Ureter (tissue), 1 donor: ENCODE measurements around the gene GADD45A. TPM values are rescaled to one million over a fixed set of nuclear protein-coding genes. Genes with fewer than 3 reads are reported as not detected.
"Not testable (repeated sequence)": the region's sequence is repeated elsewhere in the genome, so short reads cannot be mapped to it uniquely, and the experiment has no call there.

Experiments
- DNase-seq: peaks from one replicate; pipeline ENCODE4 v3.0.0-alpha.2; 2020; ENCODE audit warnings: low spot score
- total RNA-seq: library from RNA; stranded (reverse); gene quantifications from one replicate; pipeline ENCODE4 v1.2.4, GENCODE V29; 2023
- donor health status: DM: yes; HTN: yes; CAD: no.

Gene GADD45A, protein sequence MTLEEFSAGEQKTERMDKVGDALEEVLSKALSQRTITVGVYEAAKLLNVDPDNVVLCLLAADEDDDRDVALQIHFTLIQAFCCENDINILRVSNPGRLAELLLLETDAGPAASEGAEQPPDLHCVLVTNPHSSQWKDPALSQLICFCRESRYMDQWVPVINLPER
- 50.8 TPM for total RNA-seq

DNA sequence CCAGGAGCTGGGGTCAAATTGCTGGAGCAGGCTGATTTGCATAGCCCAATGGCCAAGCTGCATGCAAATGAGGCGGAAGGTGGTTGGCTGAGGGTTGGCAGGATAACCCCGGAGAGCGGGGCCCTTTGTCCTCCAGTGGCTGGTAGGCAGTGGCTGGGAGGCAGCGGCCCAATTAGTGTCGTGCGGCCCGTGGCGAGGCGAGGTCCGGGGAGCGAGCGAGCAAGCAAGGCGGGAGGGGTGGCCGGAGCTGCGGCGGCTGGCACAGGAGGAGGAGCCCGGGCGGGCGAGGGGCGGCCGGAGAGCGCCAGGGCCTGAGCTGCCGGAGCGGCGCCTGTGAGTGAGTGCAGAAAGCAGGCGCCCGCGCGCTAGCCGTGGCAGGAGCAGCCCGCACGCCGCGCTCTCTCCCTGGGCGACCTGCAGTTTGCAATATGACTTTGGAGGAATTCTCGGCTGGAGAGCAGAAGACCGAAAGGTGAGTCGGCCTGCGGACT is at the start of gene GADD45A:
Gene GADD45A (plus strand): TSS at position 135 of the 491 bp plus-strand sequence. CDS start 294 bp downstream, at position 429.
- DNase-seq, result peak; percentile 99

DNA sequence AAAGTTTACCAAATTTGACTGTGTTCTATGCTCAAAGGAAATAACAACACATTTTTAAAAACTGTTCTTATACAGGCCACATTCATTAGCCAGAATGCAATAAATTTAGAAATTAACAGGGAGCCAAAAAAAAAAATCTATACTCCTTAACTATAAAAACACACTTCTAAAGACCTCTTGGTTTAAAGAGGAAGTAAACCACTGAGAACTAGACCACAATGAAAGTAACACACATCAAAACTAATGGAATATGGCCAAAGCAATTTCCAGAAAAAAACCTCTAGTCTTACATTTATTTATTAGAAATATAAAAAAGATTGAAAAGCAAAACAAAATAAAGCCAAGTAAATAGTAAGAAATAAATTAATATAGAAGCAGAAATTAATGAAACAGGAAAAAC is 48.9 kb upstream of the GADD45A start:
- no peak for DNase-seq

DNA sequence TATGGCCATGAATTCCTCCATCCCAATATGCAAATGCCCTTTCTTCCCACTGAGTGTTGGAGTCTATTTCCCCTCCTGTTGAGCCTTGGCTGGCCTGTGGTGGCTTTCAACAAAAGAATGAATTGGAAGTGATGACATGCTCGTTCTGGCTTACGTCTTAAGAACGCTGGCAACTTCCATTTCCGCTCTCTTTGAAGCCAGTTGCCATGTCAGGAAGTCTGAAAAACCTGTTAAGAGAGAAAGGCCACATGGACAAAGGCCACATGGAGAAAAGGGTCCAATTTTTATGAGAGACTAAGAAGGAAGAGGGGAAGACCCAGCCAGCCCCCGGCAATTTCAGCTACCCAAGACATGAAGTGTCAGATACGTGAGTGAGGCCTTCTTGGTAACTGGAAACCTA is 45.6 kb upstream of the GADD45A start:
- DNase-seq, result no peak

DNA sequence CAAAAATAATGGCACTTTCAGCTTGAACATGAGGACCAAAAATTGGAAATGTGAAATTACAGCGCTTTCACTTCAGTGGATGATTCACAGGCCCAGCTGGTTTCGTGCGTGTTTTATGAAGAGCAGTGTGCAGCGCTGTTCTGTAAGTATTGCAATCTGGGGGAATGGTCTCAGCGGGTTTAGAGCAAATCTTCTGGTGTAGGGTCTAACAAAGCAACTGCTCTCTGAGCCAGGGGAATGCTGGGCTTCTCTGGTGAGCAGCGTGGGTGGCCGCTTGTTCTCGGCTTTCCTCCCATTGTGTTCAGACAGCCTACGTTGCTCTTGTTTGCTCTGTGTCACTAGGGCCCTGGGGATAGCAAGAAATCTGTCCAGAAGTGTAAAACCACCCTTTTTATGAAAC is 42.4 kb upstream of the GADD45A start:
- DNase-seq, result no peak

DNA sequence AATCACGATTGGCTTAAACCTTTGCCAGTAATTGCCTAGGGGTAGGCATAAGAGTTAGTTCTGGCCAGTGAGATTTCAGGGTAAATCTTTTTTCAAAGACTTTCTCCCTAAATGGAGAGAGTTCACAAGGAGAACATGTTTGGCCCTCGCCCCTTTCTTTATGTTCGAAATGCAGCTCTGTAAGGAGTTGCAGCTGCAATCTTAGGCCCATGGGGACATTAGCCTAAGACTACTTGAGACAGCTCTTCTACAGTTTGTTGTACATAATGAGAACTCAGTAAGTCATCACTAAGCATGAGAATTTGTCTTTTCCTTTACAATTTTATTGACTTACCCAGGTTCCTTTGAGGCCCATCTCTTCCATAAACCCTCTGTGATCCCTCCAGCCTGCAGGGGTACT is 40.4 kb upstream of the GADD45A start:
- DNase-seq, result no peak

DNA sequence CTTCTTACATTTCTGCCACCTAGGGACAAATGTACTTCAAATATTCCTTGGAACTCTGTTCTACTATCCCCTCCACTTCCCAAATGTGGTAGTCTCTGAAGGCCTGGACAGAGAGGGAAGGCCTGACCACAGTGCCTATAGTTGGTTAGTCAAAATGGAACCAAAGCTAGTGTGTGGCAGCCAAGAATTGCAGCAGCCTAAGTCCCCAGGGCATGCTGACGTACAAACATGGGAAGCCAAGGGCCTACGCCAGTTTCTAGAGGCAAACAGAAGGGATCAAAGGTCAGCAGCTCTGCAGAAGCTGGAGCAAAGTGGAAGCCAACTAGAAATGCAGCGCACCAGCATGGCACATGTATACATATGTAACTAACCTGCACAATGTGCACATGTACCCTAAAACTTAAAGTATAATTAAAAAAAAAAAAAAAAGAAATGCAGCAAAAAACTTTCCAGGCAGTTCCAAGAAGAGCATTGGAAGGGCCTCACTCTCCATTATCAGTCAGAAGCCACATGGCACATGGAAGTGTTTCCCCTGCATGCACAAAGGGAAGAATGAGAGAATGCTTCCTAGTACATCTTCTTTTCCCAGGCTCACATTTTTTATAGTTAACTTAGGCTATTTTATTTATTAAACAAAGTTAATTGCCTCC is 39.4 kb upstream of the GADD45A start:
- DNase-seq, result no peak

DNA sequence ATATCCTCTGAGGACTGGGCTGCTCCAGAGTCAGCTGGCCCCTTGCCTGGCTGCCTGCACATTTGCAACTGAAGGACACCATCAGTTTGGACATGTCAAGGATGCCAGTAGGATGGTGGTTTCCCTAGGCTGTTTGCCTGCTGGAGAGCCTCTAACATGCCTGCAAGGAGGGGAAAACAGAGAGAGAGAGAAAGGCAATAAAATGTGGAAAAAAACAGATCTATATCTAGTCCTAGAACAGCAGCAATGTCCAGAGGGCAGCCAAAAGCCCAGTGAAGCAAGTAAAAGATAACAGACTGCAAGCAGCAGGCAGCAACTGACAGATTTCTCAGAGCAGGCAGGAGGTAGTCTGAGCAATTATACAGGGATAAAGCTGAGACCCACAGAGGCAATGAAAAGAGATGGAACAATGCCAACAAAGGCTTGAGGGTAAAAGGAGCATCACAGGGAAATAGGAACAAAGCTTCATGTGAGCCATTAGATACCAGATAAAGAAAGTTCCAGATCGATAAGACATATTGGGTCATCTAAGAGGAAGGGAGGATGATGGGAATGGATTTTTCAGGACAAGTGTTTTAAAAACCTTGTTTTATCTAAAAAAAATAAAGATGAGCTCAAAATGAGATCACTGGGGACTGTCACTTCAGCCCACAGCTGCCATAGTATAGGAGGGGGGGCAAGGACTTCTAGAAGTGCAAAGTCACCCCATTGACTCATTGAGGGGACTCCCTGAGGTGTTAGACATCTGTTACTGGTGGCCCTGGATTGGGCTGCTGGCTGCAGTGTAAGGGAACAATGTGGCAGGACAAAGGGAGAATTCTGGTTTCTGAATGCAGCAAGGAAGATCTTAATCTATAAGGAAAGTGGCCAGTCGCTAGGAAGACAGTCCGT is 38.6 kb upstream of the GADD45A start:
- DNase-seq, result peak; percentile 51

DNA sequence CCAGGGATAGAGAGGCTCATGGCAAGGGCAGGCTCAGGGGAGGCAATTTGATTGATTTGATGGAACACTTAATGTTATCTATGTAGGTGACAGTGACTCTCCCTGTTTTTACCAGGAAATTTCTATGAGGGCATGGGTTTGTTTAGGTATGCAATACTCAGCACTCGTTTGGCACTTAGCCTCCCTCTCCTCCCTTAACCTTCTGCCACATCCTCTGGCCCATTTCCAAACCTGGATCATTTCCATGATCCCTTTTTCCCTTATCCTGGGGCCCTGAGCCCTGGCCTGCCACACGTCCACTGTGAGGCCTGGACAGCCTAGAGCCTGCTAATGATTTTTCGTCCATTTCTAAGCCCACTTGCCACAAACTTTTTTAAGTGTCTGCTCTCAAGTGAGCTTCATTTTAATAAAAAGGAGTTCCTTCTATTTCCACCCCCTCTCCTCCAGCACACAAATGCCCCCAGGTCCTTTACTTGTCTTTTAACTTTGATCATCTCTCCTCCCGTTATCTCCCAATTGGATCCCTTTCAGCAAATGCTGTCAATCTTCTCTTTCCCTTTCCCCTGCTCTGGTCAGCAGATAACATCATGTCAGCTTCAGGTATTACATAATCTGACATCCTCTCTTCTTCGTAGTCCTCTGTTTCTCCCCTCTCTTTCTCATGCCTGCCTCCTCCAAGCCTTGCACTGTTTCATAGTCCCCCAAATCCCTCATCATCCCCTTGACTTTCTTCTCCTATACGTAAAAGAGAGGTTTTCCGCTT is 37.8 kb upstream of the GADD45A start:
- peak; percentile 48 for DNase-seq

DNA sequence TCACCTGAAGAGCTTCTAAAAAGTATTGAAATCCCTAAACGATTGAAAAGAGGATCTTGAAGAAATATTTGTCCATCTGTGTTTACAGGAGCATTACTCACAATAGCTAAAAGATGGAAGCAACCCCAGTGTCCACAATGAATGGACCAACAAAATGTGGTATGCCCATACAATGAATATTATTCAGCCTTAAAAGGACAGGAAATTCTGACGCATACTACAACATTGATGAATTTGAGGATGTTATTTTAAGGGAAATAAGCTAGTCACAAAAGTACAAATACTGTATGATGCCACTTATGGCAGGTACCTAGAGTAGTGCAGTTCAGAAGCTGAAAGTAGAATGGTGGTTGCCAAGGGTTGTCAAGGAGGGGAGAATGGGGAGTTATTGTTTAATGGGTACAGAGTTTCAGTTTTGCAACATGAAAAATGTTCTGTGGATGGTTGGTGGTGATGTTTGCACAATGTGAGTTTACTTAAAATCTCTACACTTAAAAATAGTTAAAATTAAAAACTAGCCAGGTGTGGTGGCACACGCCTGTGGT is 37.1 kb upstream of the GADD45A start:
- no peak for DNase-seq

DNA sequence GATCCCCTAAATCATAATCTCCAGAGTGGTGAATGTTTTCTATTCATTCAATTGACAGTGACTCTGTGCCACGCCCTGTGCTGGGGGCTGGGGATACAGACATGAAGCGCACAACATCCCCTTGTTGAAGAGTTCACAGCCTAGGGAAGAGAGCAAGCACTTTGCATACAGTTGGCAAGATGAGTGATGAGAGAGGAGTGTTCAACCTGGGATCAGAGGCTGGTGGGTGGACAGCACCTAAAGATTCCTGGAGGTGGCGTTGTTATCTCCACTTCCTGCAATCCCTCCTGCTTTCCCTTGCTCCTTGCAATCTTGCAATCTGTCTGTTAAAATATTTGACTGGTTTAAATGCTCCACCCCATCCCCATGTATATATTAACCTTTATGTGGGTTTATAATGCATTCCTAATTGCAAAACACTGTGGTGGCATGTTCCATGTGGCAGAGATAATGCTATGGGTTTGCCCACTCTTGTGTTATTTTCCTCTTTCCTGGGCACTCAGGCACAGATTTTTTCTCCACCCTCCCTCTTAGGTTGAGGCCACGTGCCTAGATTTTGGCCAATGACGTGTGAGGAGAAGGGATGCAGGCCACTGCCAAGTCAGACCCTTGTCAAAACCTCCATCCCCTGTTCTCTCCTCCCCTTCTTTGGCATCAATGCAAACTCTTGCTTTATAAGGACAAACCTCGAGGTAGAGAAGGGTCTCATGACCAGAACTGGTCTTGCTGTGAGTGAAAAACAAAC is 36.2 kb upstream of the GADD45A start:
- no peak for DNase-seq

DNA sequence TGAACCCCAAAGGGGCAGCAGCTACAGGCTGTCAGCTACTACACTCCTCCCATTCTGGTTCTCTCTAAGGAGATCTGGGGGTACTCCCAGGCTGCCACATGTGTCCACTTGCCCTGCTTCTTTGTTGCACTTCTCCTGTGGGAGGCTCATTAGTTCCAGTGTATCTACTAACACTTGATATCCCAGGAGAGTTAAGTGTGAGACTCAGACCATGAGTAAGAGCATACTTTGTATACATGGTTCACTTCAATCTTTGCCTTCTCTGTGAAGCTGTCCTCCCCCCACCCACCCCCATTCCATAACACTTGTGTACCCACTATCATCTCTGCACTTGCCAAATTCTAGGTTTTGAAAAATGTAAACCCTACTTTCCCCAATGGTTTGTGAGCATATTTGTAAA is 34.9 kb upstream of the GADD45A start:
- no peak for DNase-seq

DNA sequence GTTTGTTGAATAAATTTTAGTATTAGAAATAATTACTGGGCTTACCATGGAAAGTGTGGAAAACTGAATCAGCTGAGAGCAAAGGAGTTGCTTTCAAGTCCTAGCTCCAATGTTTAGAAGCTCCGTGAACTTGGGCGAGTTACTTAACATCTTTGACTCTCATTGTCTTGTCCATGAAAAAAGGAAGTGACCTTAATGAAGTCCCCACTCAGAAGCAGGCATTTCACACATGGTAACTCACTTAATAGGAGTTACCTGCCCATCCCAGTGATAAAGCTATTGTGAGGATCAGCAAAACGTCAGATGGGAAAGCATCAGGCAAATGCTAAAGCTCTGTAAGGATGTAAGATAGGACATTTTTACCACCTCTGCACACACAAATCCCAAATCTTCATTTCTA is 34.0 kb upstream of the GADD45A start:
- DNase-seq, result no peak

DNA sequence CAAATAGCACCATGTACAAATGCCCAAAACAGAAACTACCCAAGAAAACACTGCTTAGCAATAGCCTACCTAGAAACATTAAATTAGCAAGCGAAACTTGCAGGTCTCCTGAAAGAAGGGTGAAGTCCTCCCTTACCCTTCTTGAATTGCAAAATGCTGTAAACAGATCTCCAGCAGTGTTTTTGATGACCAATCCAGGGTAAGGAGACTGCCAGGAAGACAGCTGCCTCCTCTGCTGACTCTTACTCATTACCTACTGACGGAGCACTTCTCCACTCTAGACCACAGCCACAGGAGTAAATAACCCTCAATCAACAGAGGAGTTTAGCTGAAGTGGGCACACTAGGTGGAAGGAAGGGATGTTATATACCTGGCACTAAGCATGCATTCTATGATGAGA is 32.2 kb upstream of the GADD45A start:
- no peak for DNase-seq

DNA sequence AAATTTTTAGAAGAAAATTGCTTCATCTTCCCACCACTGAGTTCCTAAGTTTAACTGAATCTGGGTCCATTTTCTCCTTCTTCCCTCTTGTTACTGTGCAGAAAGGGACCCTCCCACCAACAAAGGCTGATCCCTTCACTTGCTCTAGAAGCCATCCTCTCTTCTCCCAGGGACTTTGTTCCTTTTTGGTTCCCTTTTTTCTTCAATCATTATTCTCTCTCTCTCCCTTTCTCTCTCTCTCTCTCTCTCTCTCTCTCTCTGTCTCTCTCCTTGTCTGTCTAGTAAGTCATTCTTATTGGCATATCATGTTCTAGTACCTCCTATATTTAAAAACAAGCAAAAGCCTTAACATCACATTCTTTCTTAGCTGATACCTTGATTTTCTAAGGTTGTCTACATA is 31.7 kb upstream of the GADD45A start:
- no peak for DNase-seq

DNA sequence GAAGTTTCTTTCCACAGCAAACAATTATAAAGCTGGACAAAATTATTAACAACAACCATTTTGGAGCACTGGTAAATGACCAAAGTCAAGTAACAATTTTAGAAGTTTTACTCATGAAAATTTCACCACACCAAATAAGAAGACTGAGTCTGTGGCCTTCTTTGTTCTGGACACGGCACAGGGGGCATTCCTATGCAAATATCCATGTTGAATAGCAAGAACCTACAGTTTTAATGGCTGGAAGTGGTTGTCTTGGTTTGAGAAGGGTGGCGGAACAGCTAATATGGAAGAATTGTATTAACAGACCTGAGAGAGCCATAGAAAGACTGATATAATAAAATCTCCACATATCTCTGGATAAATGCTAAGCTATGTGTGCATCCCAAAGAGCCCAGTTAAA is 29.4 kb upstream of the GADD45A start:
- no peak for DNase-seq

DNA sequence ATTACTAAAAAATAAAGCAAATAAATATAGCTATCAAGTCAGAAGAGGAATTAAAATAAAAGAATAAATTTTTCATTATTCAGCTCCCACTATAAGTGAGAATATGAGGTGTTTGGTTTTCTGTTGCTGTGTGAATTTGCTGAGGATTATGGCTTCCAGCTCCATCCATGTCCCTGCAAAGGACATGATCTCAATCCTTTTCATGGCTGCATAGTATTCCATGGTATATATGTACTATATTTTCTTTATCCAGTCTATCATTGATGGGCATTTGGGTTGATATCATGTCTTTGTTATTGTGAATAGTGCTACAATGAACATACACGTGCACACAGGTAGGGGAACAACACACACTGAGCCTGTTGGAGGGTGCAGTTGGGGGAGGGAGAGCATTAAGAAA is 27.8 kb upstream of the GADD45A start:
- not testable (repeated sequence) for DNase-seq

DNA sequence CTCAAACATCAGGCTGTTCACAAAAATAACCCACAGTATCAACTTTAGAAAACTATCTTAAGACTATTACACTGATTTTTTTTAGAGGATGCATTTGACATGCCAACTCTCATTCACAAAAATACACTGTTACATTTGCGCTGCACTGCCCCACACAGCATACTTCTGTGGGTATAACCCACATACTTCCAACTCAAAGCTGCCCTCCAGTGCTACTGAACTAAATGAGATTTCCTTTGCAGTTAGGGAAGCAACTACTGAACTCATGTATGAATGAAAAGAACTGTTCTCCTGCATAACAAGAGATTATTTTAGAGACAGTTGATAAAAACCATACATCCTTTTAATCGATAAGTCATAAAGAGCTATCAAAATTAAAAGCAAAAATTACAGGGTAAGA is 25.8 kb upstream of the GADD45A start:
- no peak for DNase-seq

DNA sequence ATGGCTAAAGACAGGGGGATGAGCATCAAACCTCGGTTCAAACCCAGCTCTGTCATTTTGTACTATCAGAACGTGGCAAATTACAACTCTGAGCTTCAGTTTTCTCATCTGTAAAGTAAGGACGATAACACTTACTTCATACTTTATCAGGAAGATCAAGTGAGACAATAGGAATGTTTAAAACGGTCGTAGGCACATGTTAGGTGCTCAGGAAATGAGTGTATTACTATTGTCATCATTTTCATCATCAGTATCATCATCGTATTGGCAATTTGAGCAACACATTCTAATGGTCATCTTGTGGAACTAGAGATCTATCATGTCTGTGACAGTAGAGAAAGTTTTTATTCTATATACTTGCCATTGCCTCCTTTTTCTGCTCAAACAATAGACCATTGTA is 22.1 kb upstream of the GADD45A start:
- no peak for DNase-seq

DNA sequence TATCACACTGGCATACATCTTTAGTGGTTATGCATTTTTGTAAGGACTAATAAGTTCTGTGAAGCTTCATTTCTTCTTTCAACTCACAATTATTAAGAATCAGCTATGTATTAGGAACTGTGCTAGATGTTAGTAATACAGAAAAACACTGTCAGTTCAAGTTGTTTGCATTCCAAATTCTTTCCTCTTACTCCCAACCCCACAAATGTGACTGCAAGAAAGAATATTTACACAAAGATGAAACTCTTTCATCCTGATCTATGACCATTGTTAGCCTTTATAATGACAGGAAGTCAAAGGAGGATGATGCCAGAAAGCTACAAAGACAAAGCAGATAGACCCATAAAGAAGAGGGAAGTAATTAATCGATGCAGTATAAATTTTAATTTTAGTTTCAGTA is 21.0 kb upstream of the GADD45A start:
- DNase-seq, result no peak

DNA sequence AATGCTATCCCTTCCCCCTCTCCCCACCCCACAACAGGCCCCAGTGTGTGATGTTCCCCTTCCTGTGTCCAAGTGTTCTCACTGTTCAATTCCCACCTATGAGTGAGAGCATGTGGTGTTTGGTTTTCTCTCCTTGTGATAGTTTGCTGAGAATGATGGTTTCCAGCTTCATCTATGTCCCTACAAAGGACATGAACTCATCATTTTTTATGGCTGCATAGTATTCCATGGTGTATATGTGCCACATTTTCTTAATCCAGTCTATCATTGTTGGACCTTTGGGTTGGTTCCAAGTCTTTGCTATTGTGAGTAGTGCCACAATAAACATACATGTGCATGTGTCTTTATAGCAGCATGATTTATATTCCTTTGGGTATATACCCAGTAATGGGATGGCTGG is 19.7 kb upstream of the GADD45A start:
- DNase-seq, result not testable (repeated sequence)

DNA sequence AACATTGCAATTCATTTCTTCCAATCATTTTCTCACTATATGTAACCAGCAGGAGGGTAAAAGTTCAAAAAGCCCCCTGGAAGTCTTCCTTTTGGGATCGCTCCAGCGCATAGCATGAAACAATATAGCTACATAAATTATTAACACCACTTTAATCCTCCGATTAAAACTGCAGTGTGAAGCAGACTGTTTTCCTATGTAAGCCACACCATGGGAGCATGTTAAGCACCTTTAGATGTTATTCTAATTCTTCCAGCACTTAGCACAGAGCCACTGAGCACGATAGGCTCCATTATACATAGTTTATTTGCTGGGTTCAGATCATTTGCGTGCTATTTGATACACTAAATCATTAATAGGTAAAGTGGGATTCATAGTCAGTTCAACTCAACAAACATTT is 18.4 kb upstream of the GADD45A start:
- no peak for DNase-seq
